Central memory CD8-positive, alpha-beta T cell (primary cell): ENCODE measurements around the gene MRPL34.

ENCODE experiments used
- ATAC-seq: fragments of 150-1000 bp; cut with Tn5 transposase; replicated peaks from 2 replicates; pipeline ENCODE4 v1.10.0; 2022; ENCODE audit warnings: mild to moderate bottlenecking, moderate FRiP score, moderate number of reproducible peaks; ENCODE audit not compliant: poor library complexity, severe bottlenecking; ENCODE audit errors: extremely low read depth
- DNase-seq, 2 donors: peaks; one replicate each; pipeline ENCODE4 v3.0.0; 2021; ENCODE audit warnings: low spot score in 2 of 2
- H3K27ac Mint-ChIP-seq: one replicate; pipeline ENCODE4 v1.8.0; 2022; ENCODE audit warnings: low read depth, mild to moderate bottlenecking, moderate library complexity, mixed read lengths
- H3K27me3 Mint-ChIP-seq: one replicate; pipeline ENCODE4 v1.8.0; 2022; ENCODE audit warnings: mixed read lengths
- H3K36me3 Mint-ChIP-seq: one replicate; pipeline ENCODE4 v1.8.0; 2022; ENCODE audit warnings: mild to moderate bottlenecking, moderate library complexity, mixed read lengths; ENCODE audit not compliant: insufficient read depth
- H3K4me1 Mint-ChIP-seq: one replicate; pipeline ENCODE4 v1.8.0; 2022; ENCODE audit warnings: mixed read lengths
- H3K4me3 Mint-ChIP-seq: one replicate; pipeline ENCODE4 v1.8.0; 2022; ENCODE audit warnings: mild to moderate bottlenecking, moderate library complexity, mixed read lengths
- H3K9me3 Mint-ChIP-seq: one replicate; pipeline ENCODE4 v1.8.0; 2022; ENCODE audit warnings: mixed read lengths

Gene MRPL34

GRCh38 chr19:17305216-17305516 is 506 bp upstream of the MRPL34 start:
- H3K4me1 Mint-ChIP-seq: peaks cover 34% of the 10 kb centered on the region
- peak overlapping the region; percentile 29 for H3K27ac Mint-ChIP-seq
- no peaks in the 10 kb centered on the region for H3K9me3 Mint-ChIP-seq
- ATAC-seq (no peak), DNase-seq (no peak)
- no peaks in the 10 kb centered on the region for H3K27me3 Mint-ChIP-seq
- peak overlapping the region; percentile 82 for H3K4me3 Mint-ChIP-seq
- peaks cover 9% of the 10 kb centered on the region for H3K36me3 Mint-ChIP-seq

DNA sequence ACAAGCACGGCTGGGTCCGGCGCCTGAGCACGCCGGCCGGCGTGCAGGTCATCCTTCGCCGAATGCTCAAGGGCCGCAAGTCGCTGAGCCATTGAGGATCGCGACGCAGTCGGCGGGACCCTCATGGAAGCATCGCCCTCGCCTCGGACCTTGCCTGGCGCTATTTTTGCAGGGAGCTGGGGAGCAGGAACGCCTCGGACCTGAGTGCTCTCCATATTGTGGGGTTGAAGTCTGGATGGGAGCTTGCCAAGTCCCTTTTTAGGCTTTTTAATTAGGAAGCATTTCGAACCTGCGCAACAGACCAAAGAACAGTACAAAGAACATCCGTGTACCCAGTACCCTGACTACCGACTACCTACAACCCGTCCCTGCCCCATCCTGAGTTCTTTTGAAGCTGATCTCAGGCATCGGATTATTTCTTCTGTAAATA is 628 bp downstream of the MRPL34 start:
- Mint-ChIP-seq H3K9me3 (no peaks in the 10 kb centered on the region), H3K27me3 (no peaks in the 10 kb centered on the region), H3K36me3 (peaks cover 13% of the 10 kb centered on the region), H3K27ac (no peak overlapping the region), H3K4me3 (peak overlapping the region; percentile 82), H3K4me1 (peaks cover 43% of the 10 kb centered on the region)
- DNase-seq (no peak), ATAC-seq (no peak)

DNA sequence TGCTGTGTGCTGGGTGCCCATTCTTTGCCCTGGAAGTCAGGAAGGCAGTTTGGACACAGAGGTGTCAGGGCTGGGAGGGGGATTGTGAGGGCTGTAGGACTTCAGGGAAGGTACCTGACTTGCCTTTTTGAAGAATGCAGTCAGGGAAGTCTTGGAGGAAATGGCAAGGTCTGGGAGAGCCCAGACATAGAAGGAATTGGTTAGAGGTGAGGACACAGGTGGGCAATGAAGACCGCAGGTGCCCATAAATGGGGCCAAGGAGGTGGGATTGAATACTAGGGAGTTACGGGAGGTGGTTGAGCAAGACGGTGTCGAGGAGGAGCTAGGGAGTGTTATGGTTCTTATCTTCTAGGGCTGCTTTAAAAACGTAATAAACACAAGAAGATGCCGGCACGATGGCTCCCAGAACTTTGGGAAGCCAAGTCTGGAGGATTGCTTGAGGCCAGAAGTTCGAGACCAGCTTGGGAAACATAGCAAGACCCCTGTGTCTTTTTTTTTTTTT is 2.3 kb downstream of the MRPL34 start:
- Mint-ChIP-seq H3K4me3 (peak overlapping the region; percentile 82), H3K27me3 (no peaks in the 10 kb centered on the region), H3K9me3 (no peaks in the 10 kb centered on the region), H3K36me3 (peaks cover 13% of the 10 kb centered on the region), H3K27ac (no peak overlapping the region), H3K4me1 (peaks cover 55% of the 10 kb centered on the region)
- DNase-seq (no peak), ATAC-seq (no peak)

GRCh38 chr19:17309198-17309964 is 3.7 kb downstream of the MRPL34 start, which contains the start of gene DDA1:
Gene DDA1 (plus strand): TSS chr19:17309563. CDS start chr19:17309655, 92 bp downstream.
- no peaks in the 10 kb centered on the region for H3K9me3 Mint-ChIP-seq
- peak; percentile 93 to 98 for DNase-seq
- peak within 1 kb of the TSS; percentile 91 for H3K27ac Mint-ChIP-seq
- H3K27me3 Mint-ChIP-seq: no peaks in the 10 kb centered on the region
- peaks cover 21% of the 10 kb centered on the region for H3K36me3 Mint-ChIP-seq
- peak within 1 kb of the TSS; percentile 91 for H3K4me3 Mint-ChIP-seq
- H3K4me1 Mint-ChIP-seq: peaks cover 49% of the 10 kb centered on the region
- ATAC-seq: peak; percentile 90

DNA sequence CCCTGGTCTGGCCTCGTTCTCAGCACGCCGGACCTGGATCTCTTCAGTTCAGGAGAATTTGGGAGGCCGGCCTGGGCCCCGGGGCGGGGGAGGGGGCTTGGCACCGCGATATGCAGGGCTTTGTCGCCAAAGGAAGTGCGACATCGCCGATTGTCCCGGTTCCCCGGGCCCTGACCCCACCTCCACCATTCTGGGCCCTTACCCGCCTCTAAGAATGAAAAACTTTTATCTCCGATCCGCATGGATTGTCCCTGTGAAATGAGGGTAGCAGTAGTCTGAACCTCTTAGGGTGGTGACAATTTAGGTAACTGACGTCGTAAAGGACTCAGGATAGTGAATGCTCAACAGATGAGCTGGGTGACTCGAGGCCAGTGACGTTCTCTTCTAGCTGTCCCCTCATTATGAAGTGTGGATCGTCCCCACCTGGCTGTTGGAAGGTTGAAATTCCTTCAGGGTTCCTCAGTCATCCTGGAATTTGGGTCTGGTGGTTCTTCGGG is 4.3 kb downstream of the MRPL34 start:
- DNase-seq (no peak), ATAC-seq (no peak)
- no peaks in the 10 kb centered on the region for H3K27me3 Mint-ChIP-seq
- H3K27ac Mint-ChIP-seq: peak overlapping the region; percentile 91
- peak overlapping the region; percentile 91 for H3K4me3 Mint-ChIP-seq
- peaks cover 43% of the 10 kb centered on the region for H3K4me1 Mint-ChIP-seq
- peaks cover 22% of the 10 kb centered on the region for H3K36me3 Mint-ChIP-seq
- no peaks in the 10 kb centered on the region for H3K9me3 Mint-ChIP-seq

DNA sequence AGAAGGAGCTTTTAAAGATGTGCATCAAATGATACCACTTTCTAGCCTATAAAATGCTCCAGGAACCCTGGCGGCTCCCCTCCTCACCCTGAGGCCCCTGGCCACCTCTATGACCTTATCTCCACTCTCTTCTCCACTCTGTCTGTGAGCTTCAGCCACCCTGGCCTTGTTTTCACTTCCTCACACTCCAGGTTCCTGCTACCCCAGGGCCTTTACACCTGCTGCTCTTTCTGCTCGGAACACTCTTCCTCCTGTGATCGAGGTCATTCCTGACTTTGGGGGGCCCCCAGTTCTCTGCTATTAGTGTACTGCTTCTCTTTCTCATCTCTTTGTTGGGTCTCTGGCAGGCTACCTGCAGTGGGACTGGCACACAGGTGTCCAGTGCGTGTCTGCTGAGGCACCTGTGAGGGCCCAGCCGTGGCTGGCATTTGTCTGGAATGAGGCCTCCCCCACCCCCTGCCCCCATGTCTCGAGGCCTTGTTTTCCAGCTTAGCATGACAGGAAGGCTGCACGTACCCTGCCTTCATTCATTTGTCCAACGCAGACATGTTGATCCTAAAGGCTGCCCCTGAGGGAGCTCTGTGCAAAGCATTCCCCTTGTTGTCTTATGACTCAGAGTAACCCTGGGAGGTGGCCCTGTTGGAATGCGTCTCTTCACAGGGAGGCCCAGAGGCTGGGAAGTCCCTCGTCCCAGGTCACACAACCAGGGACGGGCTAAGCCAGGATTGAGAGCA is 6.0 kb downstream of the MRPL34 start:
- Mint-ChIP-seq H3K9me3 (no peaks in the 10 kb centered on the region), H3K27me3 (no peaks in the 10 kb centered on the region), H3K36me3 (peaks cover 26% of the 10 kb centered on the region), H3K4me1 (peaks cover 47% of the 10 kb centered on the region), H3K27ac (no peak overlapping the region), H3K4me3 (peak overlapping the region; percentile 51)
- DNase-seq (no peak), ATAC-seq (no peak)

GRCh38 chr19:17312189-17313113 is 6.8 kb downstream of the MRPL34 start:
- DNase-seq (no peak), ATAC-seq (no peak)
- Mint-ChIP-seq H3K36me3 (peaks cover 30% of the 10 kb centered on the region), H3K9me3 (no peaks in the 10 kb centered on the region), H3K27me3 (no peaks in the 10 kb centered on the region), H3K4me3 (peak overlapping the region; percentile 51), H3K4me1 (peaks cover 47% of the 10 kb centered on the region), H3K27ac (no peak overlapping the region)

DNA sequence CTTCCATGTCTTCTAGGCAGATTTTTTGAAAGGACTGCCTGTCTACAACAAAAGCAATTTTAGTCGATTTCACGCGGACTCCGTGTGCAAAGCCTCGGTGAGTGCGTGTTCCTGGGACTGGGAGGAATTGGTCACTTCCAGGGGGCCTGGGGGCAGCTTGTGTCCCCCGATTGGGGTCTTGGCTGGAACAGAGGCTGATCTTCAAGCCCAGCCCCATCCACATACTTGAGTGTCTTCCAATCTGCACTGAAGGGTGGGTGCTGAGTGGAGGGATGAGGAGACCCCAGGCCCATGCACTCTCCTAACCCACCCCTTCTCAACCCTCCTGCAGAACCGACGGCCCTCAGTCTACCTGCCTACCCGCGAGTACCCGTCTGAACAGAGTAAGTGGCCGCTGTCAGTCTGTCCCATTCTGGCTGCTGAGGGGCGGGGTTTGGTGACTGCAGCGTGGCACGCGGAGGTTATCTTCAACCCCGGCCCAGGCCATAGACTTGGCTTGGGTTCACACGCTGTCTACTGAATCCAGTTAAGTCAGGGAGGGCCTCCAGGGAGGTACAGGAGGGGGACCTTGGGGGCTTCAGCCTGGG is 8.4 kb downstream of the MRPL34 start:
- Mint-ChIP-seq H3K36me3 (peaks cover 34% of the 10 kb centered on the region), H3K4me1 (peaks cover 37% of the 10 kb centered on the region), H3K4me3 (no peak overlapping the region), H3K27ac (no peak overlapping the region), H3K9me3 (no peaks in the 10 kb centered on the region), H3K27me3 (no peaks in the 10 kb centered on the region)
- DNase-seq: no peak
- no peak for ATAC-seq

DNA sequence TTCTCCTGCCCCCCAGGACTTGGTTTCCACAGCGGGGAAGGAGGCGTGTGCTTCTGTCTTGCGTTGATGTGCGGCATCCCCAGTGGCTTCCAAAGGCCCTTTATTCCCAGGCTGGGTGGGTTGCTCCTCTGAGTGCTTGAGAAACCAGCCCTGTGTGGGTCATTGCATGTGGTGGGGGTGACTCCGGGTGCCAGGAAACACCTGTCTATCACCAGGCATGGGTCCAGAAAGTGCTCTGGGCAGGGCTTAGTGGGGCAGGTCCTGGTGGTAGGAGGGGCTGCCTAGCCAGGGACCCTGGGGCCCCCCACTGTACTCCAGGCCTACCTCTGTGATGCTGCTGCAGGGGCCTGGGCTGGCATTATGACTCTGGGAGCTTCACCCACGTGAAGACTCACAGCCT is 13.3 kb downstream of the MRPL34 start:
- DNase-seq (no peak), ATAC-seq (no peak)
- peaks cover 36% of the 10 kb centered on the region for H3K36me3 Mint-ChIP-seq
- H3K27me3 Mint-ChIP-seq: no peaks in the 10 kb centered on the region
- no peak overlapping the region for H3K4me3 Mint-ChIP-seq
- H3K27ac Mint-ChIP-seq: no peak overlapping the region
- peaks cover 13% of the 10 kb centered on the region for H3K4me1 Mint-ChIP-seq
- H3K9me3 Mint-ChIP-seq: no peaks in the 10 kb centered on the region

GRCh38 chr19:17319473-17320238 is 14.0 kb downstream of the MRPL34 start:
- DNase-seq (no peak), ATAC-seq (no peak)
- Mint-ChIP-seq H3K27ac (no peak overlapping the region), H3K36me3 (peaks cover 33% of the 10 kb centered on the region), H3K4me3 (no peak overlapping the region), H3K9me3 (no peaks in the 10 kb centered on the region), H3K4me1 (peaks cover 13% of the 10 kb centered on the region), H3K27me3 (no peaks in the 10 kb centered on the region)

GRCh38 chr19:17320435-17320834 is 14.8 kb downstream of the MRPL34 start:
- no peaks in the 10 kb centered on the region for H3K27me3 Mint-ChIP-seq
- H3K27ac Mint-ChIP-seq: no peak overlapping the region
- no peak for DNase-seq
- no peak overlapping the region for H3K4me3 Mint-ChIP-seq
- peaks cover 13% of the 10 kb centered on the region for H3K4me1 Mint-ChIP-seq
- peaks cover 33% of the 10 kb centered on the region for H3K36me3 Mint-ChIP-seq
- H3K9me3 Mint-ChIP-seq: no peaks in the 10 kb centered on the region
- no peak for ATAC-seq
